CD4-positive, alpha-beta T cell (primary cell): Measurements from ENCODE around the gene DUSP9. TPM values are rescaled to one million over a fixed set of nuclear protein-coding genes. Genes with fewer than 3 reads are reported as not detected.

Experiments used
- ATAC-seq: fragments of 200-7000 bp; cut with Tn5 transposase; one replicate; pipeline ENCODE4 v1.10.0; 2022; ENCODE audit warnings: mild to moderate bottlenecking; ENCODE audit not compliant: poor library complexity
- CTCF ChIA-PET: fragments of 350-600 bp; sonication (Branson Sonifier 250); formaldehyde crosslinking; loops from one replicate; lab custom pipeline; 2021; ENCODE audit warnings: antibody characterized with exemption, inconsistent platforms; lab: Charles Lee
- POLR2A ChIA-PET: fragments of 350-600 bp; sonication (Branson Sonifier 250); formaldehyde crosslinking; loops from one replicate; lab custom pipeline; 2021; ENCODE audit warnings: antibody characterized with exemption, inconsistent platforms; lab: Charles Lee
- DNase-seq, 14 experiments: peaks; one replicate each; pipeline ENCODE4 v3.0.0-alpha.2; 2013 to 2020; ENCODE audit warnings: mixed read lengths in 2 of 14
- H3K27ac ChIP-seq, 2 donors: one replicate each; pipeline versions ENCODE4 v1.5.1 to v1.7.0; 2013; ENCODE audit warnings: low read length in 2 of 2, low read depth in 1 of 2, mild to moderate bottlenecking in 1 of 2
- H3K27me3 ChIP-seq, 2 experiments: 1 replicate in 1 of 2; 2 replicates in 1 of 2; pipeline versions ENCODE4 v1.6.1 to v1.7.0; 2013; ENCODE audit warnings: low read length in 2 of 2, control low read depth in 1 of 2, mild to moderate bottlenecking in 1 of 2, moderate library complexity in 1 of 2; ENCODE audit not compliant: insufficient read depth in 2 of 2, control insufficient read depth in 1 of 2
- H3K36me3 ChIP-seq: one replicate; pipeline ENCODE4 v1.6.1; 2013; ENCODE audit warnings: low read length, control low read depth; ENCODE audit not compliant: insufficient read depth
- H3K4me1 ChIP-seq: one replicate; pipeline ENCODE4 v1.6.1; 2013; ENCODE audit warnings: low read length, control low read depth; ENCODE audit not compliant: insufficient read depth
- H3K4me3 ChIP-seq: one replicate; pipeline ENCODE4 v1.5.1; 2013; ENCODE audit warnings: mild to moderate bottlenecking, low read length, moderate library complexity
- H3K9me3 ChIP-seq, 2 experiments: 1 replicate in 1 of 2; 2 replicates in 1 of 2; pipeline versions ENCODE4 v1.6.1 to v1.7.0; 2013; ENCODE audit warnings: low read length in 2 of 2, mild to moderate bottlenecking in 2 of 2, control low read depth in 1 of 2, moderate library complexity in 1 of 2; ENCODE audit not compliant: control insufficient read depth in 1 of 2, insufficient read depth in 1 of 2
- H3K27ac Mint-ChIP-seq: one replicate; pipeline ENCODE4 v1.8.0; 2020; ENCODE audit warnings: mixed read lengths
- H3K27me3 Mint-ChIP-seq: one replicate; pipeline ENCODE4 v1.8.0; 2021; ENCODE audit warnings: mixed read lengths
- H3K36me3 Mint-ChIP-seq: one replicate; pipeline ENCODE4 v1.8.0; 2021; ENCODE audit warnings: low read depth, mixed read lengths
- H3K4me1 Mint-ChIP-seq: one replicate; pipeline ENCODE4 v1.8.0; 2021; ENCODE audit warnings: low read depth, mixed read lengths
- H3K4me3 Mint-ChIP-seq: one replicate; pipeline ENCODE4 v1.8.0; 2020; ENCODE audit warnings: mild to moderate bottlenecking, mixed read lengths
- H3K9me3 Mint-ChIP-seq: one replicate; pipeline ENCODE4 v1.8.0; 2020; ENCODE audit warnings: mixed read lengths
- intact Hi-C, 2 experiments: fragments of 100-400 bp; cut with DNase I in 1 of 2; cut with micrococcal nuclease in 1 of 2; formaldehyde crosslinking; loops; one replicate each; pipeline versions ENCODE4 v1.15.1 to v1.9.0; 2023 to 2025; cut with DNase I, micrococcal nuclease
- total RNA-seq, 174 experiments: library from RNA in 2 of 174; stranded (reverse) in 2 of 174; gene quantifications; one replicate each; pipeline ENCODE4 v1.2.3 and lab custom pipeline; 2021 to 2026
- TF ChIP-seq, protein P1 (sequence below): fragments of 200-600 bp; IDR thresholded peaks from one replicate; pipeline ENCODE4 v1.8.0; 2022; ENCODE audit warnings: antibody characterized with exemption, mild to moderate bottlenecking

DUSP9 gene
- total RNA-seq, 2 experiments from 2014 or later = not detected

DNA sequence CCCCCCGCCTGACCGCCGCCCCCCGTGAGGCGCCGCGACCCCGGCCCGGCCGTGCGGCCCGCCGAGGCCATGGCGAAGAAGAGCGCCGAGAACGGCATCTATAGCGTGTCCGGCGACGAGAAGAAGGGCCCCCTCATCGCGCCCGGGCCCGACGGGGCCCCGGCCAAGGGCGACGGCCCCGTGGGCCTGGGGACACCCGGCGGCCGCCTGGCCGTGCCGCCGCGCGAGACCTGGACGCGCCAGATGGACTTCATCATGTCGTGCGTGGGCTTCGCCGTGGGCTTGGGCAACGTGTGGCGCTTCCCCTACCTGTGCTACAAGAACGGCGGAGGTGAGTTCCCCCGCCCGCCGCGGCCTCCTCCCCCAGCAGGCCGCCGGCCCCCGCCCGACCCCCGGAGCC is 41.5 kb downstream of the DUSP9 start:
- Histone ChIP-seq H3K4me3 (no peak overlapping the region), H3K36me3 (no peaks in the 10 kb centered on the region), H3K4me1 (peaks cover 6% of the 10 kb centered on the region), H3K9me3 (no peaks in the 10 kb centered on the region), H3K27ac (no peak overlapping the region), H3K27me3 (peaks cover 0 to 3% of the 10 kb centered on the region in 2 experiments)
- TF ChIP-seq, protein P1, sequence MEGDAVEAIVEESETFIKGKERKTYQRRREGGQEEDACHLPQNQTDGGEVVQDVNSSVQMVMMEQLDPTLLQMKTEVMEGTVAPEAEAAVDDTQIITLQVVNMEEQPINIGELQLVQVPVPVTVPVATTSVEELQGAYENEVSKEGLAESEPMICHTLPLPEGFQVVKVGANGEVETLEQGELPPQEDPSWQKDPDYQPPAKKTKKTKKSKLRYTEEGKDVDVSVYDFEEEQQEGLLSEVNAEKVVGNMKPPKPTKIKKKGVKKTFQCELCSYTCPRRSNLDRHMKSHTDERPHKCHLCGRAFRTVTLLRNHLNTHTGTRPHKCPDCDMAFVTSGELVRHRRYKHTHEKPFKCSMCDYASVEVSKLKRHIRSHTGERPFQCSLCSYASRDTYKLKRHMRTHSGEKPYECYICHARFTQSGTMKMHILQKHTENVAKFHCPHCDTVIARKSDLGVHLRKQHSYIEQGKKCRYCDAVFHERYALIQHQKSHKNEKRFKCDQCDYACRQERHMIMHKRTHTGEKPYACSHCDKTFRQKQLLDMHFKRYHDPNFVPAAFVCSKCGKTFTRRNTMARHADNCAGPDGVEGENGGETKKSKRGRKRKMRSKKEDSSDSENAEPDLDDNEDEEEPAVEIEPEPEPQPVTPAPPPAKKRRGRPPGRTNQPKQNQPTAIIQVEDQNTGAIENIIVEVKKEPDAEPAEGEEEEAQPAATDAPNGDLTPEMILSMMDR = no peak
- ChIA-PET POLR2A (no interaction called here), CTCF (no interaction called here)
- H3K36me3 Mint-ChIP-seq = no peaks in the 10 kb centered on the region
- DNase-seq (no peak), ATAC-seq (no peak)
- H3K4me1 Mint-ChIP-seq = no peaks in the 10 kb centered on the region
- no peak overlapping the region for H3K27ac Mint-ChIP-seq
- peaks cover 7% of the 10 kb centered on the region for H3K27me3 Mint-ChIP-seq
- H3K4me3 Mint-ChIP-seq = no peak overlapping the region
- intact Hi-C loops = loop anchor here in 1 of 2 experiments (5.0 to 10.0 kb wide), 2 partner anchors 66 to 264 kb away; no protein-coding TSS in a partner anchor
- no peaks in the 10 kb centered on the region for H3K9me3 Mint-ChIP-seq

DNA sequence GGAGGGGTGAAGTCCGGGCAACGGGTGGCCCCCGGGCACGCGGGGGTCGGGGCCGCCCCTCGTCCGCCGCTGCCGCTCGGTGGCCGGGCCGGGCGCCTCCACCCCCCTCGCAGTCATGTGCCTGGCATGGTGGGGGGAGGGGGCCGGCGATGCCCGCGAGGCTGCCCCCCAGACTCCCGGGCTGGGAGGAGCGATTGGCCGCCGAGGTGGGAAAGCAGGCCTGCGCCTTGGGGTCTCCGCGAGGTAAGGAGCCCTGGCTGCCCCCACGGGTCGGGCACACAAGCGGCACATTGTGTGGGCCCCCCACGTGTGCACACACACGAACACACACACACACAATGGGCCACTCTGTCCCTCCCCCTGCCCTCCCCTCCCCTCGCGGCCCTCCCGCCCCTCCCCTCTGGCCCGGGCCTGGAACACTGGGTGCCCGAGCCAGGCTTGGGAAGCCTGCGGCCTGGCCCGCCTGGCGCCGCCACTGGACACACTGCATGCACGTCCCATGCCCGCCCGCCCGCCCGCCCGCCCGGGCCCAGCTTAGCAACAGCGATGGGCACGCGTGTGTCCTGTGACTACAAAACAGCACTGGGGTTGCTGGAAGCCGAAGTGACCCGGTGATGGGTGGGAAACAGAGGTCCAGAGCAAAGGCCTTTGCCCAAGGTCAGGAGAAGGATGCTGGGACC is 42.0 kb downstream of the DUSP9 start:
- TF ChIP-seq, protein P1 = no peak
- ATAC-seq (no peak), DNase-seq (no peak)
- Mint-ChIP-seq H3K4me3 (no peak overlapping the region), H3K36me3 (no peaks in the 10 kb centered on the region), H3K27me3 (peaks cover 7% of the 10 kb centered on the region), H3K27ac (no peak overlapping the region), H3K9me3 (no peaks in the 10 kb centered on the region), H3K4me1 (no peaks in the 10 kb centered on the region)
- intact Hi-C loops = loop anchor here in 1 of 2 experiments (5.0 to 10.0 kb wide), 2 partner anchors 66 to 263 kb away; no protein-coding TSS in a partner anchor
- Histone ChIP-seq H3K36me3 (no peaks in the 10 kb centered on the region), H3K27me3 (peaks cover 0 to 3% of the 10 kb centered on the region in 2 experiments), H3K27ac (no peak overlapping the region), H3K4me3 (no peak overlapping the region), H3K9me3 (no peaks in the 10 kb centered on the region), H3K4me1 (peaks cover 6% of the 10 kb centered on the region)
- ChIA-PET POLR2A (no interaction called here), CTCF (no interaction called here)

- peaks cover 6% of the 10 kb centered on the region for H3K4me1 ChIP-seq
- H3K27me3 Mint-ChIP-seq = peaks cover 7% of the 10 kb centered on the region
- intact Hi-C loops = loop anchor here in 1 of 2 experiments (5.0 to 10.0 kb wide), 2 partner anchors 65 to 262 kb away; no protein-coding TSS in a partner anchor
- no peaks in the 10 kb centered on the region for H3K4me1 Mint-ChIP-seq
- POLR2A ChIA-PET = no interaction called here
- H3K36me3 Mint-ChIP-seq = no peaks in the 10 kb centered on the region
- no peaks in the 10 kb centered on the region for H3K9me3 ChIP-seq
- H3K27ac Mint-ChIP-seq = no peak overlapping the region
- H3K4me3 ChIP-seq = no peak overlapping the region
- no peak overlapping the region for H3K27ac ChIP-seq
- no peaks in the 10 kb centered on the region for H3K36me3 ChIP-seq
- peak overlapping the region; percentile 45 for H3K4me3 Mint-ChIP-seq
- peaks cover 0 to 3% of the 10 kb centered on the region in 2 experiments for H3K27me3 ChIP-seq
- DNase-seq (no peak), ATAC-seq (no peak)
- TF ChIP-seq, protein P1 = no peak
- CTCF ChIA-PET = no interaction called here
- no peaks in the 10 kb centered on the region for H3K9me3 Mint-ChIP-seq
Observed at GRCh38 chrX:153689654-153690465, 42.9 kb downstream of the DUSP9 start.
